ENCODE measurements around the gene LRRK1.

The LRRK1 gene, protein sequence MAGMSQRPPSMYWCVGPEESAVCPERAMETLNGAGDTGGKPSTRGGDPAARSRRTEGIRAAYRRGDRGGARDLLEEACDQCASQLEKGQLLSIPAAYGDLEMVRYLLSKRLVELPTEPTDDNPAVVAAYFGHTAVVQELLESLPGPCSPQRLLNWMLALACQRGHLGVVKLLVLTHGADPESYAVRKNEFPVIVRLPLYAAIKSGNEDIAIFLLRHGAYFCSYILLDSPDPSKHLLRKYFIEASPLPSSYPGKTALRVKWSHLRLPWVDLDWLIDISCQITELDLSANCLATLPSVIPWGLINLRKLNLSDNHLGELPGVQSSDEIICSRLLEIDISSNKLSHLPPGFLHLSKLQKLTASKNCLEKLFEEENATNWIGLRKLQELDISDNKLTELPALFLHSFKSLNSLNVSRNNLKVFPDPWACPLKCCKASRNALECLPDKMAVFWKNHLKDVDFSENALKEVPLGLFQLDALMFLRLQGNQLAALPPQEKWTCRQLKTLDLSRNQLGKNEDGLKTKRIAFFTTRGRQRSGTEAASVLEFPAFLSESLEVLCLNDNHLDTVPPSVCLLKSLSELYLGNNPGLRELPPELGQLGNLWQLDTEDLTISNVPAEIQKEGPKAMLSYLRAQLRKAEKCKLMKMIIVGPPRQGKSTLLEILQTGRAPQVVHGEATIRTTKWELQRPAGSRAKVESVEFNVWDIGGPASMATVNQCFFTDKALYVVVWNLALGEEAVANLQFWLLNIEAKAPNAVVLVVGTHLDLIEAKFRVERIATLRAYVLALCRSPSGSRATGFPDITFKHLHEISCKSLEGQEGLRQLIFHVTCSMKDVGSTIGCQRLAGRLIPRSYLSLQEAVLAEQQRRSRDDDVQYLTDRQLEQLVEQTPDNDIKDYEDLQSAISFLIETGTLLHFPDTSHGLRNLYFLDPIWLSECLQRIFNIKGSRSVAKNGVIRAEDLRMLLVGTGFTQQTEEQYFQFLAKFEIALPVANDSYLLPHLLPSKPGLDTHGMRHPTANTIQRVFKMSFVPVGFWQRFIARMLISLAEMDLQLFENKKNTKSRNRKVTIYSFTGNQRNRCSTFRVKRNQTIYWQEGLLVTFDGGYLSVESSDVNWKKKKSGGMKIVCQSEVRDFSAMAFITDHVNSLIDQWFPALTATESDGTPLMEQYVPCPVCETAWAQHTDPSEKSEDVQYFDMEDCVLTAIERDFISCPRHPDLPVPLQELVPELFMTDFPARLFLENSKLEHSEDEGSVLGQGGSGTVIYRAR (N-terminal part only)

DNA sequence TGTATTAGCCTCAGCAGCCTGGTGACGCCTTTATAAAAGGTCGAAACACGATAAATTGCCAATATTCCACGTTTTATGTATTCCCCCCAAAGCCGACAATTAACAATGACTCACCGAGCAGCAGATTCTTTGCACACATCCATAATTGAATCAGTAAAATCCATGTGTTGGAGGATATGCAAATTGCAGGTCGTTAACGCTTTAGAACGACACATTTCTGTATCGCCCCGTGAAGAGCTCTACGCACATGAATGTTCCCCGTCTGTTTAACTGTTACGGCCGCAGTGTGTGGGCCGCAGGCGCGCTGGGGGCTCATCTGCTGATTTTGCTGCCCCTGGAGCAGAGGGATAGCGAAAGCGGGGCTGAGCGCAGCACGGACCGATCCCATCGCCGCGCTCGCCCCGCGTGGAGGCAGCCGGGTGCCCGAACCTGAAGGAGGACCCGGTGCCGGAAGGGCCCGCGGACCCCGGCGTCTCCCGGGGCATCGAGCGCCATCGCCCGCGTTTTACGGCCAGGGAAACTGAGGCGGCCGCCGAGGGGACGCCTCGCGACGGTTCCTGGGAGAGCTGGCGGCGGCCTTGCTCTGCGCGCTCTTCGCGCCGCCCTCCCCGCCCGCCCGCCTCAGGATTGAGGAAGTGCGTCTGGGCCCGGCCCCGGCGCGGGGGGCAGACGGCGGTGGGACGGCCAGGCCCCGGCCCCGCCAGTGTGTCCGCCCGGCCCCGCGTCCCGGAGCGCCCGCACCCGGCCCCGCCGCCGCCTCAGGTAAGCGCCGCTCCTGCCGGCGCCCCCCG lies at the start of gene LRRK1:
Gene LRRK1 (plus strand): TSS at position 668 of the 791 bp plus-strand sequence. CDS start 5,276 bp downstream, outside the sequence.
- DNase-seq = peak; percentile 43 to 53

DNA sequence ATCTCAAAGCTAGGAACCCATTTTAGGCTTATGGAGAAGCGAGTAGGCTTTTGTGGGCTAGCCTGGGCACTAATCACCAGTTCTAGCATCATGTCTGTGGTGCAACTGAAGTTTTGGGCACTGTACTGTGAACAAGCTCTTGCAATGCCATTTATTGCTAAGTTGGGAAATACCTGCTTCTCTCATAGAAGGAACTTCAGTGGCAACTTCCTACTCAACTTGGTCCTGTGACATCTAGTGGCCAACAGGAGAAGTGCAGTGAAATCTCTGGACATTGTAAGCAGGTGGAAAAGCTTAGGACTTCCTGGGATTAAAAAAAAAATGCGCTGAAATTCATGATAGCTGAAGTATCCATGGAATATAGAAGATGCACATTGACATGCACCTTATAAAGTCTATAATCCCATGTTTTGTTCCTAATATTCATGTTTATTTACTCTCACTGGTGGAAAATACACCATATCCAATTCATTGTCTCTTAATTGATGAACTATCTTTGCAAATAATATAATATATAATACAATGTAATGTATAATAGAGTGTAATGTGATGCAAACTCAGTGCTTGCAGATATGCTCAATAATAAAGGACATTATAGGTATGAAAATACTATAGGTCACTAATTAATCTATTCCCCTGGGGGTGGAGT lies 46.0 kb upstream of the LRRK1 start:
- DNase-seq = peak; percentile 93 to 95

DNA sequence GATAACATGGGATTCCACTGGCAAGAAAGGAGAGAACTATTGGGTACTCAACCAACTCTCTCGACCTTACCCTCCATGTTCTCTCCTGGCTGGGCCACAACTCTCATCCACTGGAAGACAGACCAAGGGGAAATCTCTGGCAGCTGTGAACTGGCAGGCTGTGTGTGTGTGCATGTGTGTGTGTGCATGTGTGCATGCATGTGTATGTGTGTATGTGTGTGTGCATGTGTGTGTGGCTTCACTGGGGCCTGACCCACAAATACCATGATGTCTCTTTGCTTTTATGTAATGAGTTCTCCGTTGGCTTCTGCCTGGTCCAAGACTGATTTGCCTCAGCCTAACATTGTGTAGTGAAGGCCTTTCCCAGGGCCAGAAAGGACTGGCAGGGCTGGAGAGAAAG lies 43.7 kb upstream of the LRRK1 start:
- DNase-seq = no peak

DNA sequence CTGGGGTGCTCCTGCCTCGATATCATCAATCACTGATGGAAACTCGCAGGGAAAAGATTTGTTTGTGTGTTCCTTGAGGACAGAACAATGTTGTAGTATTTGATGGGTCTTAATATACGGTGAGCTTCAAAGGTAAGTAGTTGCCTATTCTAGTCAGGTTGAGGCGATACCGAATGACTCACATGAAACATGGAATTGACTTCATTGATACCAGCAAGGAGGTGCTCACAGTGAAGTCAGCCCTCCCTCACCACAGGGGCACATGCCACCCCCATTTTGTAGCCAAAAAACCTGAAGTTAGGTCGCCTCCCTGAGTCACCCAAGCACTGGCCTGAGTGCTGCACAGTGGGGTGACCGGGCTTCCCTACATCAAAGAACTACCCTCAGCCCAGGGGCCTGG lies 43.2 kb upstream of the LRRK1 start:
- DNase-seq = no peak

DNA sequence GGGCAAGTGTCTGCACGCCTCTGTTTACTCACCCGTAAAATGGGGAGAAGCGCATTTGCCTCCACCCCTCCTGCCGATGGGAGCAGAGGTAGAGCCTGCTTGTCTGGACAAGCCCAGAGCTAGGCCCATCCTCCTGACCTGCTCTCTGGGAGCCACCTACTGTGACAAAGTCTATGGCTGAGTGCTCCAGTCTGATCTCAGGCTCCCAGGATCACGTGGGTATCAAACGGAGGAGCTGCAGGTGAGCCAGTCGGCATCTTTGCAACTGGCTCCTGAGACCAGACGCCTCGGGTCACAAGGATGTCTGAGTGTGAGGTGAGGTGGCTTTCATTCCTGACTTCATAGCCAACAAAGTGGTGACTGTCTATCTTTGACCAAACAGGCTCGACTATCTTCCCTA lies 41.6 kb upstream of the LRRK1 start:
- DNase-seq = no peak

DNA sequence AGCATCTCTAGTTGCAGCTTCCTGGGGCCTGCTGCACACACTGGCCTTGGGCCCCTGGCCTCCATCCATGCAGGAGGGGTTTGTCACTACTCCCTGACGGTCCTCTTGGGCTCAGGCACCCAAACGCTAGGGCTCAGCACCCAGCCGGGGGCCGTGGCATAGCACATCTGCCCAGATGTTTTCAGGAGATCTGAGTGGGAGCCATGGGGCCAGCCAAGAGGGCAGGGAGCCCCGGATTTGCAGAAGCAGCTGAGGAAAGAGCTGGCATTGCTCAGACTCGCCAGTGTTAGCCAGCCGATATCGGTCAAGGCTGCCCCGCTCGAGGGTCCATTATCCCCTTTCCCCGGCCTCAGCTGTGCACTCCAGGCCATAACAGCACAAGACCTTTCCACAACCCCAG lies 41.0 kb upstream of the LRRK1 start:
- no peak for DNase-seq

DNA sequence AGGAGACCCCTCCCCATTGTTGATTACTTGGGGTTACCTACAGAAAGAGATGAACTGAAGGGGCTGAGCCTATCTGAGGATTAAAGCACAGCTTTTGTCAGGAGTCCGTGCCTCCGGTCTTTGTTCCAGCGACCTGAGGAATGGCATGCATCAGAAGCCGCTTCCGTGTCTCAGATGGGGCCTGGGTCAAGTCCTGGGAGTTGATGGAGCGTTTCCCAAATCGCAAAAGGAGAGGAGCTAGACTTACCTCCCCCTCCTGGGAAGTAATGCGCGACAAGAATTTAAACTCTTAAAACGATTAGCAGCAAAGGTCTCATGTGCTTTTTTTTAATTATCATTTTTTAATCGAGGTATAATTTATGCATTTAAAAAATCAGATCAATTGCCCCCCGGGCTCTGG lies 40.5 kb upstream of the LRRK1 start:
- DNase-seq = no peak

DNA sequence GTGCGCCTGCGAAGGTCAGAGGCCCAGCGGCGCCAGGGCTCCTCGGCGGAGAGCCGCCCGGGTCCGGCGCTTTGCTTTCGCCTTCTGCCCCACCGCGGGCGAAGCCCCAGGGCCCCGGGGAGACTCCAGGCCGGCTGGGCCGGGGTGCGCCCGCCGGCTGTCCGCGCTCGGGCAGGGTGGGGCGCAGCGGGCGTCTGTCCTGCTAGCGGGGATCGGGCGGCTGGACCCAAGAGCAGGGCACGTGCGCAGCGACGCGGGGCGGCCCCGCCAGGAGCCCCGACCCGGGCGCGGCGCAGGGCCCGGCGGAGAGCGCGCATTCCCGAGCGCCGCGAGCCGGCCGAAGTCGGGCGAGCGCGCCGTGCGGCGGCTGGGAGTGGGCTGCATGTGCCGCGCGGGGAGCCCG lies 40.1 kb upstream of the LRRK1 start:
- no peak for DNase-seq

DNA sequence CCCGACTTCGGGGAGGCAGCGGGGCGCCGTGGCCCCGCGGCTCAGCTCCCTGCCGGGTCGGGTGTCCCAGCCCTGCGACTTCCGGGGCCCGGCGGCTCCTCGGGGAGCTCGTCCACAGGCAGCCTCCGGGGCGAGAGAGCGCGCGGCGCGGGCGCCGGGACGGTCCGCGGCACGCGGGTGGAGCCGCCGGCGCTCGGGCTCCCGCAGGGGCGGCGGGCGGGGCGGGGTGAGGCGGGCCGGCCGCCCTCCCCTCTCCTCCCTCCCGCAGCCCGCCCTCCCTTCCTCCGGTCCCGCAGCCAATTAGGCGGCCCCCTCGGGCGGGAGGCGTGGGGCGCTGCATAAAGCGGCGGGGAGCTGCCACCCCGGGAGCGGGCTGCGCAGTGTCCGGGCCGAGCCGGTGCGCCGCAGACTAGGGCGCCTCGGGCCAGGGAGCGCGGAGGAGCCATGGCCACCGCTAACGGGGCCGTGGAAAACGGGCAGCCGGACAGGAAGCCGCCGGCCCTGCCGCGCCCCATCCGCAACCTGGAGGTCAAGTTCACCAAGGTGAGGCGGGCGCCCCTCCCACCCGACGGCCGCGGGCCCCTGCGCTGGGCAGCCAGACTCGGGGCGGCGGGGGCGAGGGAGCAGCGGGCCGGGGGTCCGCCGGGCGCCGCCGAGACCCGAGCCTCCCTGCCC lies 39.6 kb upstream of the LRRK1 start, which contains the start of gene ALDH1A3:
Gene ALDH1A3 (plus strand): TSS at position 368 of the 675 bp plus-strand sequence. CDS start 77 bp downstream, at position 445.
- DNase-seq = no peak

DNA sequence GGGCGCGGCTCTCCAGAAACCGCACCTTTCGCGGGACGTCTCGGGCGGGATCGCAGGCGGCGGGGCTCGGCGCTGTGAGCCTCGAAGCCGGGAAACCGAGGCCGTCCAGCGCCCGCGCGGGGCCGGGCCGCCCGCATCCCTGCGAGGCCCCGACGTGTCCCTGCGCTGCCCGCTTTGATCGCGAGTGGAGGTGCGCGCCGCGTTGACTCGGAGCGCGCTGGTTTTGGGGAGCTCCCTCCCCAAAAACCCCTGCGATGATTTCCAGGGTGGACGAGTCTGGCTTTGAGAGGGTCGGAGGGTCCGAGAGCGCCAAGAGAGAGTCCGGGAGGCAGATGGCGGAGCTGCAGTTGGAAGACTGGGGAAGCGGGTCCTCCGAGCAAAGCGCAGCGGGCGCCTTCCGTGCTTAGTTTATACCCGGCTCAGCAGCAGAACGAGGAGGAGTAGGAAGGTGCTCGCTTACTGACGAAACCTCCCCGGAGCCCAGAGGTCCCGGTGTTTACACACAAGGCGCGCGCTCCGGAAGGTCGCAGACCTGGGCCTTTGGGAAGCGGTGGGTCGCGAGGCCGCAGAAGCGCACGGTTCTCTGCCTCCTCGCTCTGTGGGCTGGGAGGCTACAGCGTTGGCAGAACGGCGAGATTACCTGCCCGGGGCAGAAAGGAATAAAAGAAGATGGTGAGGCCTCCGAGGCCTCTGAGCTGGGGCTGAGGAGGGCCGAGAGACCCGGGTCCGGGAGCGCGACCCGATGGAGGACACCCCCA lies 38.8 kb upstream of the LRRK1 start:
- no peak for DNase-seq

DNA sequence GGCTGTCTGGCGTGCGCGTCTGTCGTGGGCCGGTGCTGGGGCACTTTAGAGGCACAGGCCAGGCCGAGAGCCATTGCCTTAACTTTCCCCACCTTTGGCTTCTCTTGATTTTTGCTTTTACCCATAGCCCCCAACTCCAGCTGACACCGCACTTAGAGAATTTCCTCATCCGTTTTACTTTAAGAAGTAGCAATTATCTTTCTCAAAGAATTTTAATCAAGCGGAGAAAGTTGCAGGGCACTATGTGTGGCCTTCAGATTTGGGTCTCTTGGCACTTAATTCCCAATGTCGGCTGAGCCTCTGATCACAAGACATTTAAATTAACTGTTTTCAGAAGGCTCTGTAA lies 38.3 kb upstream of the LRRK1 start:
- DNase-seq = no peak

DNA sequence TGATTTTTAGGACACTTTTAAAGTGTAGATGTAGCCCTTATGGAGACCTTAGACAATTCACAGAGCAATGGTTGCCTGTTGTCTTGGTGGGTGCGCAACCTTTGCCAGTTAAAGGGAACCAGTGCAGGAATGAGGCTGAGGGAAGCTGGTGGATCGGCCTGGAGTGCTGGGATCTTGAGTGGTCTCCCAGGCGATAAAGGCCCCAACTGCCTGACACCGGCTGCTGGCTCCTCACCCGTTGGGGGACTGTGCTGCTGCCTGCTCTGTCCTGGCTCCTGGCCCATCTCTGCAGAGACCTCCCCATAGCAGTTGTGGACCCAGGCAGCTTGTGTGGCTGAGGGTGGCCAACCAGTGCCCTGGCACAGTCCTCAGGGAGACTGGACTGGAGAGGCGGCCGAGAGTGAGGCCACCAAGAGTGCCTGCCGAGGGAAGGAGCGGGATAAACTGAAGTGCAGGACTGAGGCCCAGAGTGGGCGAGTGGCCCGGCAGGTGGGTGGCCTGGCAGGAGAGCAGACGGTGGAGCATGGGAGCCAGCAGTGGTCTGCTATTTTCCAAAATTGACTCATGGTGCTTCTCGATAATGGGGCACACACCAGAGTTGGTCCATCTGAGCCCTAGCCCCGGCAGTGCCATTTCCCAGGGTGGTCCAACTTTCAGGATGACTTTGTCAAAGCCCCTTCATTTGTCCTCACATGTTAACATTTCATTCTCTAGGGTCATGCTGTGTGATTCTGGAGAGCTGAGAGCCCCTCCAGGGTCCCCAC lies 37.4 kb upstream of the LRRK1 start:
- no peak for DNase-seq

DNA sequence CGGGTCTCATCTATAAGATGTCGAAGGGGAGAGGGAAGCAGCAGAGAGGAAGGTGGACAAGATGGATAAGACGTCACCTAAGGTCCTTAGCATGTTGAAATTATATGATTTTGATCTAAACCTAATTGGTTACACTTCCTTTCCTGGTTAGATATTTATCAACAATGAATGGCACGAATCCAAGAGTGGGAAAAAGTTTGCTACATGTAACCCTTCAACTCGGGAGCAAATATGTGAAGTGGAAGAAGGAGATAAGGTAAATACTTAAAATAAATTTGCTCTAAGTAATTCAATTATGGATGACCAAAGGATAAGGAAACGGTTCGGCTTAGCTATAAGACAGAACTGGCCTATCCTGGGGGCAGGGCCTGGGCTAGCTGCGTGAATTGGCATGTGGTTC lies 34.0 kb upstream of the LRRK1 start:
- no peak for DNase-seq

DNA sequence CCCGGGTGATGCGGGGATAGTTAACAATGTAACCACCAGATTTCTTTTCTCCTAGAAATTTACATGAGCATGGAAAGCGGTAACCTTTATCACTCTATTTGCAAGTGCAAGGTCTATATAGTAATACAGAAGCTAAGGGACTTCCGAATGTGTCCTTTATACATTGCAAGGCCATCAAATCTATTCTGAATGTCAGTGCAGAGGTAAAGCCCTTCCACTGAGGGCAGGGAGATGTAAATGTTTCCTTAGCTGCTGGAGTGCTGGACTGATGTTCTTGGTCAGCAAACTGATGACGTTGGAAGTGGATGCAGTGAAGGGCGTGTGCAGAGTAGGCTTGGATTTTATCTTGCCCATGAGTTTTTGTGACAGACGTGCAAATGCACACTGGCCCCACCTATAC lies 33.3 kb upstream of the LRRK1 start:
- no peak for DNase-seq

DNA sequence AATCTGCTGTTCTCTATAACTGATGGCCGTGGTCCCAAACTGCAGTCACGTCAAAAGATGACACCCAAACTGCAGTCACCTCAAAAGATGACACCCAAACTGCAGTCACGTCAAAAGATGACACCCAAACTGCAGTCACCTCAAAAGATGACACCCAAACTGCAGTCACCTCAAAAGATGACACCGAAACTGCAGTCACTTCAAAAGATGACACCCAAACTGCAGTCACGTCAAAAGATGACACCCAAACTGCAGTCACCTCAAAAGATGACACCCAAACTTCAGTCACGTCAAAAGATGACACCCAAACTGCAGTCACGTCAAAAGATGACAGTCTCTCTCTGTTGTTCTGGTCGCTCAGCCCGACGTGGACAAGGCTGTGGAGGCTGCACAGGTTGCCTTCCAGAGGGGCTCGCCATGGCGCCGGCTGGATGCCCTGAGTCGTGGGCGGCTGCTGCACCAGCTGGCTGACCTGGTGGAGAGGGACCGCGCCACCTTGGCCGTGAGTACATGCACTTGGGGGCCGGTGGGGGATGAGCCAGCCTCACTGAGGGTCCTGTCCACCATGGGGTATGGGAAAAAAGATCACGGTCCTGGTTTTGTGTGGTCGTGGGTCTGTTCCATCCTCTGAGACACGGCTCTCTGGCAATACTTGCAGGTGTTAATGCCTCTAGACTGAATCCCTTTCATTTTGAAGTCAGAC lies 31.8 kb upstream of the LRRK1 start:
- DNase-seq = no peak

DNA sequence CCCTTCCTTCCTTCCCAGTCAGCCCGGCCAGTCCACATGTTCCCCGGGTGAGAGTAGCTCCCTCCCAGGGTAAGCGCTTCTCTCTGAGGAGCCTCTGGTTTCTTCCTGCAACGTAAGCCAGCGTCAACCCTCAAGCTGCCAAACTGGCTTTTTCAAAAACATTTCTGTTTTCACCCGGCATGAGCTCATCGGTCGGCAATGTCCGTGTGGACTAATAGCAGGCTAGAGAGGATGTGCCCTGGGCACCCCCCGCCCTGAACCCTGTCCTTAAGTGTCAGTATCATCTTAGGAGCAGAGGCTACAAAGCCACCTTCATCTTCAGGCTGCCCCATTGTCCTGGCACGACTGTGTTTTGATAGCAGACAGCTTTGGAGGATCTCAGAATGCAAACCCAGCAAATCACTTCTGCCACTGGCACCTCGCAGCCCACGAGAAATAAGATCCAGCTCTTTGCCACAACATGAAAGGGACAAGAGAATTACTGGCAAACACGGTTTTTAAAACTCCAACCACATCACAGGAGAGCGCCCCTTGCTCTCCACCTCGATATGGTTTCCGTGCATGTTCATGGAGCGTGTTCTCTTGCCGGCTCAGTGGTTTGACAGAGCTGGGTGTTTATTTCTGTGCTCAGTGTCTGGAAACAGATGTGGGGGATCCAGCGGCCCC lies 29.6 kb upstream of the LRRK1 start:
- DNase-seq = no peak

DNA sequence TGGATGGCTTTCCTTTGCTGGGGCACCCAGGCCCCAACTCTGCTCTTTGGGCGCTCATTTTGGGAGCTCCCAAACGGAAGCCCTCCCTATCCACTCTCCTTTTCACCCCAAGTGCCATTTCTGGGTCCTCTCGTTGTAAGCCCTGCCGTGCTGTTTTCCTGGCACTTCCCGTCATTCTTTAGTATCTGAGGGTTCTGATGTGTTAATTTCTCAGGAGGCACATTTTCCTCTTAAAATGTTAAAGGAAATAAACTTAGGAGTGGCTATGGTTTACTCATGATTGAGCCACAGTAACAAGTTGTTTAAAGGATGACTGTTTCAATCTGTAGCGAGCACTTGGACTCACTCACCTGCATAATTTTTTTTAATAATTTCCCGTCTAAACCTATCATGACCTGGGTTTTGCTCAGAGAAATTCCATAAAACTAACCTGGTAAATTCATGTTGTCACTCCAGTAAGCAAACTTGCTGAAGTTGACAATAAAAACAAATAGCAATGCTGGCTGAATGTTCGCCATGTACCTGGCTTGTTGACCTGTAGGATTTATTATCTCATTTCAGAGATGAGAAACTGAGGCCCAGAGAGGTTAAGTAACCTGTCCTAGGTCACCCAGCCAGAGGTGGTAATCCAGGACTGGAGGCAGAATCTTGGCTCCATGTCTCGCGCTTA lies 29.0 kb upstream of the LRRK1 start:
- DNase-seq = no peak

DNA sequence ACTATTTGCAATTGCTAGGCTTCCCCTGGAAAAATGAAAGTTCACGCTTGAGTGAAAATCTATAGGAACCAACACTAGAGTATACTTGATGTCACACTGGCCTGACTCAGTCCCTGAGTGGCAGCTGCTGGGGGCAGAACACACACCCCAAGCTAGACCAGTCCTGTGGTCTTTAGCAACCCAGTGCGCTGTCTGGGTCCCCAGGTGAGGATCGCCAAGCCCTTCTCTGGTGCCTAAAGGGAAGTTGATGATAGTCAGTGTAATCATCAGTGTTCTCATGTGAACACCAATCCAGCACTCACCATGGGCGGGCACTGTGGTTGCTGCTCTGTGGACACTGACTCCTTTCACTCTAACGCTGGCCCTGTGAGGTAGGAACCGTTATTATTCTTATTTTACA lies 28.3 kb upstream of the LRRK1 start:
- no peak for DNase-seq
